HL-60/S4 (cell line): ENCODE measurements around the gene ATP2B2.
"Not testable (repeated sequence)": the region's sequence is repeated elsewhere in the genome, so short reads cannot be mapped to it uniquely, and the experiment has no call there.

Experiments used
- in situ Hi-C: fragments of 300-500 bp; cut with MboI; formaldehyde crosslinking; loops from 2 replicates; pipeline ENCODE4 v1.14.3; 2022; ENCODE audit warnings: low sequenced_read_pairs

ATP2B2 gene

GRCh38 chr3:10315101-10315500, 190.3 kb downstream of the ATP2B2 start:
- in situ Hi-C loops = no loop called here

DNA sequence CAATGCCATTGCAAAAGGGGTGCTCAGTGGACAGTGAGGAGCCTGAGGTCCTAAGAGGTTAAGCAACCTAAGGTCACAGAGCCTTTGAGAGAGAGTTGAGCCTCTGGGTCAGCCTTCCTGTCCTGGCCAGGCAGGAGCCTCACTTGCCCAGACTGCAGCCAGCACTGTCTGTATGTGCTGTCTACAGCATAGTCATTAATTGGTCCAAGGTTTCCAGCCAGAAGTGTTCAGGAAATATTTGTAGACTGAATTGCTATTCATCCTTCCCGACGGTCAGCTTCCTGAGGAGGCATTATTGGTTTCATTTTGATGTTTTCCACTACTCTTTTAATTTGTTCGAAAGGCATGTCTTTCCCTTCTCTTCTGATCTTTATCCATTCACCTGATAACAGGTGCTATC, 192.5 kb downstream of the ATP2B2 start:
- in situ Hi-C loops = no loop called here

GRCh38 chr3:10312391-10312790, 193.0 kb downstream of the ATP2B2 start:
- in situ Hi-C loops = no loop called here

DNA sequence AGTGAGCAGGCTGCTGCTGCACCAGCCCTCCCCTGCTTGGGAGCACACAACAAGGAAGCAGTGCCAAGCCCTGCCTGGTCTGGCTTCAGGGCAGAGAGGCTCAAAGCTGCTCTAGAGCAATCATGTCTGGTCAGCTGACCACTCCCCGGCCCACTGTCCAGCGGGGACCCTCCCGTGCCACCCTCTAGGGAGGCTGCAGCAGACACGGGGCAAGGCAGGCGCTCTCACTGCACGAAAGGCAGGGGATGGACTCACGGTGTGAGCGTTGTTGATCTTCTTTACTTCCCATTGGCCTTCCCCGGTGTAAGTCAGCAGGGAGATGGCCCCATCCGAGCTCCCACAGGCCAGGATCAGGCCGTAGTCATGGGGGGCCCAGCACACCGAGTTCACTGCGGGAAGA, 193.7 kb downstream of the ATP2B2 start:
- in situ Hi-C loops = no loop called here

DNA sequence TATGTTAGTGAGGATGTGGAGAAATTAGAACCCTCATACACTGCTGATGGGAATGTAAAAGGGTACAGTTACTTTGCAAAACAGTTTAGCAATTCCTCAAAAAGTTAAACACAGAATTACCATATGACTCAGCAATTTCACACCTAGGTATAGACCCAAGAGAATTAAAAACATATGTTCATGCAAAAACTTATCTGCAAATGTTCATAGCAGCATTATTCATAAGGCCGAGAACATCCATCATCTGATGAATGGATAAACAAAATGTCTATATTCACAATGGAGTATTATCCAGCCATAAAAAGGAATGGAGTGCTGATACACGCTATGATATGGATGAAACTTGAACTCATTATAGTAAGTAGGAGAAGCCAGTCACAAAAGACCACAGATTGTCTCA, 194.8 kb downstream of the ATP2B2 start:
- in situ Hi-C loops = no loop called here

- in situ Hi-C loops = no loop called here
Observed at GRCh38 chr3:10309736-10310135, 195.7 kb downstream of the ATP2B2 start.

DNA sequence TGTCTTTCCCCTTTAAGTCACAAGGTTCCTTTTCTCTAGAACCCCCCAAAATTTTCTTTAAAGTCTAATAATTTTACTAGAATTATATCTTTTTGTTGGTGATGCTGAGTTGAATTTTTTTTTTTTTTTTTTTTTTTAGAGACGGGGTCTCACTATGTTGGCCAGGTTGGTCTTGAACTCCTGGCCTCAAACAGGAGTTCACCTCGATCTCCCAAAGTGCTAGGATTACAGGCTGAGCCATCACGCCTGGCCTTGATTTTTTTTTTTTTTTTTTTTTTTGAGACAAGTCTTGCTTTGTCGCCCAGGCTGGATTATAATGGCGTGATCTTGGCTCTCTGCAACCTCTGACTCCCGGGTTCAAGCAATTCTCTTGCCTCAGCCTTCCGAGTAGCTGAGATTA, 196.7 kb downstream of the ATP2B2 start:
- in situ Hi-C loops = no loop called here

DNA sequence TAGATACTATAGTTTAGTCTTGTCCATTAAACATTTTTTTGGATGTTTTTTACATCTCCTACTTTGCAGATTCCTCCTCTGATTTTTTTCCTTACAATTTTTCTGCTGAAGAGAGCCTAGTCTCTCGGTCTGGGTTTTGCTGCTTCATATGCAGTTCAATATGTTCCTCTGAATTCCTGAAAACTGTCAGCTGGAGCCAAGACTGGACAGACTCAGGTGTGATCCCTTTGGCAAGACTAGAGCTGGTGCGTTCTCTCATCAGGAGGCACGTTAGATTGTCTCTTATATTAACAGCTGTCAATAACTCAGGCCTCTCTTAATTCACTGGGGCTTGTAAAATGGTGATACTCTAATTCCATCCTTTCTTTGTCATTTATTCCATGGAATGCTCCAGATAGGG, 199.2 kb downstream of the ATP2B2 start:
- in situ Hi-C loops = no loop called here

- in situ Hi-C loops = no loop called here
Observed at GRCh38 chr3:10305331-10305902, 200.0 kb downstream of the ATP2B2 start.

DNA sequence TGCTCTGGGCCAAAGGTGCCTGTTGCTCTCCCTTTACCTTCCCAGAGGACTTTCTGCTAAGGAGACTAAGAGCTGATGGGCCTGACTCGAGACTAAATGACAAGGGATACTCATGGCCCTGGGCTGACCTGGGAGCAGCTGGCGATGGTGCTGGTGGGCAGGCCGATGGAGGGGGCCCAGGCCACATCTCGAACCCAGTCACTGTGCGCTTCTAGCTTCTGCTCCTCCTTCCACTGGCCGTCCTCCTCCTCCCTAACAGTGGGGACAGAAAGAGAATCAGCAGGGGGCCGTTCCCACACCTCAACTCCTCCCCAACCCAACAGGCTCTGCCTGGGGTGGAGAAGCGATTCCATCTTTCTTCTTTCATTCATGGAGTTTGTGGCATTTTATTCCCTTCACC, 200.5 kb downstream of the ATP2B2 start:
- in situ Hi-C loops = no loop called here

DNA sequence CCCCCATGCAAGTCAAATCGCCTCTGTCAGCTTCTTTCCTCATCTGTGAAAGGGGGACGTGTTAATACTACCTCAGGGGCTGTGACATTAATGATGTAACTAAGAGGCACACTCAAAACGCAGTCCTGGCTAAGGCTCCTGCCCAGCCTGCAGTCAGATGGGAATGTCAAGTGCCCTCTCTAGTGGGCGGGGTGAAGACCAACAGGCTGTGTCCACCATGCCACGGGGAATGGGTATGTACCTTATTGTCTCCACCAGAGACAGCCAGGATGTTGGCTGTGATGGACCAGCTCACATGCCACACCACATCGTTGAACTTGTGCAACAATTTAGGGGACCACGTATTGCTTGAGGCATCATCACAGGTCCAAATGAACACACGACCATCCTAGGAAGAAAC, 201.6 kb downstream of the ATP2B2 start:
- in situ Hi-C loops = no loop called here

- in situ Hi-C loops = no loop called here
Observed at GRCh38 chr3:10303105-10303504, 202.3 kb downstream of the ATP2B2 start.

DNA sequence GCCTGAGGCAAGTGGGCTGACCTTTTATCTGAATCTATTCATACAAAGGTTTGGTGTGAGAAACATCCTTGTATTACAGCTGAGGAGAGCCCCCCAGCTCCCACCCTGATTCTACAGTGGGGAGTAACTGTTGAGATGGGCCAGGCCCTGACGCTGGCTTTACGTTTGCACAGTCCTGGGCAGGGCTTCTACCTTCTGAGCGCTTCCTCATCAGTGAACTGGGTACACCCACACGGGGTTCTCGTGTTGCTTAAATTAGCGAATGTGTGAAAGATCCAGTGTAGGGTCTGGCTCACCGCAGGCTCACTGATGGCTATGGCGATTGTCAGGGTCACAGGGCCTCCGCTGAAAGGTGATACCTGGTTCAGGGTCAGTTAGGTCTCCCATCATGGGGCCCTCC, 205.3 kb downstream of the ATP2B2 start:
- in situ Hi-C loops = no loop called here

DNA sequence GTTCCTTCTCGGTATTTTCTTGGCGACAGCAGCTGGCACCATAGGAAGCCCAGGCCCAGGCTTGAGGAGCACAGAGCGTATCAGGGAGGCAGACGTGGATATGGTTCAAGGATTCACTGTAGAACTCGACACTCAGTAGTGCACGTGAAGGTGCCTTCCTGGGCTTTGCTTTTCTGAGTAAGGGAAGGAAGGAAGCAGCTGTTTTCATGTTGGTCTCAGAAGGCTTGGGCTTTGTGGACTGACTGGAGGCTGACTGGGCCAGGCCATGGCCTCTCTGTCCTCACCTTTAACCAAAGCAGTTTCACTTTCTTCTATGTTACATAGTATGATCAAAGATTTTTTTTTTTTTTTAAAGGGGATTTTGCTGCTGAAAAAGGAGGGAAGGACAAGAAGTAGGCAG, 205.7 kb downstream of the ATP2B2 start:
- in situ Hi-C loops = no loop called here

DNA sequence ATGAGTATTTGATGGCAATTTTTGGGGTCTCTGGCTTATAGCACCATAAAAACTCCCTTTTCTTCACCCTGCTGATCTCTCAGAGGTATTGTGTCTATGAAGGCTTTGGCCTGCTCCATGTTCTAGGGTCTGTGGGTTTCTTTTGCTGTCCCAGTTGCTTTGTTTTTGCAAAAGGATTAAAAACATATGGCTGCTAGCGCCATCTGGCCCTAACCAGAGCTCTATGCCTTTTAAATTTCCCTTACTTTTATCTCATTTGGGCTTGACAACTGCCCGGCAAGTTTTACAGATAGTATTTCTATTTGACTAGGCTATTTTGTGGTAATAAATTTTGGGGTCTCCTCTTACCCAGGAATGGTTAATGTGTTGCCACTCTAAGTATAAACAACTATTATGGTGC, 206.2 kb downstream of the ATP2B2 start:
- in situ Hi-C loops = no loop called here

- in situ Hi-C loops = not testable (repeated sequence)
Observed at GRCh38 chr3:10298064-10298463, 207.3 kb downstream of the ATP2B2 start.

- in situ Hi-C loops = no loop called here
Observed at GRCh38 chr3:10294030-10294586, 211.3 kb downstream of the ATP2B2 start.

GRCh38 chr3:10292505-10293419, 212.6 kb downstream of the ATP2B2 start, which contains the start of gene GHRL:
GHRL (minus strand) TSS chr3:10292947; CDS start chr3:10290180, 2,767 bp downstream.
- in situ Hi-C loops = no loop called here

DNA sequence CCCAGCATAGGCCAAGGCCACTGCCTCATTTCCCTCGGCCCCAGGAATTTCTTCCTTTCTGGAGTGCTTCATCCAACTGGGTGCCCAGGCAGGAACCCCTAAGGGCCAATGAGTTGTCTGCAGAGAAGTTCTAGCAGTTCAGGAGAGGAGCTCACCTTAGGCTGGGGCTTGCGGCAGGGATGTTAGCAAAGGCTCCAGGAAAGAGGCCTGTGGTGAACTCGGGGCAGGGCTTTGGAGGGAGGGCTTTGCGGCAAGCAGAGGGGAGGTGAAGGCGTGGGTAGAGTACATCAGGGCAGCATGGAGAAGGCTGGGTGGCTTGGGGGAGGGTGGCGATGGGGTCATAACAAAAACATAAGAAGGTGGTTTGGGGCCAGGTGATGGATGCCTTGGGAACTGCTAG, 213.7 kb downstream of the ATP2B2 start:
- in situ Hi-C loops = no loop called here

DNA sequence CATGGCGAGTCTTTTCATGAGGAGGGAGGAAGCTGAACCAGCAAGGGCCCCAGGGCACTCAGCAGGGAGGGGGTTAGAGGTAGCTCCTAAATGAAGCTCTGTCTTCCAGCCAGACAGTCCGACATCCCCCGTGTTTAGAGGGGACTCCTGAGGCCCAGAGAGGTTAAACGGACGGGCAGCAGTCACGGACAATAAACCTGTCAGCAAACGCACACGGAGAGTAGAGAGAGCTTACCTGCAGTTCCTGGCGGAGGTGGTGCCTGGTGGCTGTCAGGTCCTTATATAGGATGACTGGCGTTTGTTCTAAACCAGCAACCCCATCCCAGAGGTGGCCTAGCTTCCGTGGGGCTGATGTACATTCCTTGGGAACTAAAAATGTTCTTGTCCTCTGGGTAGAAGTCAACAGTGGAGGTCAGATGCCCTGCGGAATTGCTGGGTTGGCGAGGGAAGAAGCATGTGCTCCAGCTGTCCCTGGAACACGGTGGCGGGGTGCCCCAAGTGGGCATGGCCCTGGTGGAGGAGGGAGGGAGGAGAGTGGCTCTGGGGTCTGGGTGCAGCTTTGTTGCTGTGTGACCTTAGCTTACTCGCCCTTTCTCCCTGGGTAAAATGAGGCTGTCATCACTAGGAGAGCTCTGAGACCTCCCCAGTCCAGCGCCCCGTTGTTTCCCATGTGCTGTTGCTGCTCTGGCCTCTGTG, 214.8 kb downstream of the ATP2B2 start:
- in situ Hi-C loops = no loop called here

DNA sequence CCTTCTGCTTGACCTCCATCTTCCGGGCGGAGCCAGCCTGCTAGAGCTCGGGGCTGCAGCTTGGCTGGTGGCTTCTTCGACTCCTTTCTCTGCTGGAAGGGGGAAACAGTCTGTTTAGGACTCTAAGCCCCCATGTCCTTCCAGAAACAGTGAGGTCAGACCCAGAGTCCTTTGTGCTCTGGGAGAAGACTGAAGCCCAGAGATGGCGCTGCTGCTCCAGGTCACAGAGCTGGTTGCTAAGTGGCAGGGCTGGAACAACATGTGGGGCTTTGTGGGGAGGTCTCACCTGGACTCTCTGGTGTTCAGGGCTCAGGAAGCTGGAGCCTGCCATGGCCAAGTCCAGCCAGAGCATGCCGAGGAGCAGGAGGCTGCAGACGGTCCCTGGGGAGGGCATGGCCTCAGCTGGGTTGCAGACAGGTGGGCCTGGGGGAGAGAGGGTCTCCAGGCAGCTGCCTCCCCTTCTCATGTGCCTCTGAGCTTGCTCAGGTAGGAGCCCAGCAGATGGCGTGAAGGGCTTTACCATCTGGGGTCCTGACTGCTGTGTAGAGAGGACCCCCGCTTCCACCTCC, 215.5 kb downstream of the ATP2B2 start:
- in situ Hi-C loops = no loop called here
